ENCODE results near the gene NSG2. TPM values are rescaled to one million over a fixed set of nuclear protein-coding genes. Genes with fewer than 3 reads are reported as not detected.

NSG2 gene
- total RNA-seq, 1 experiment from 2014 or later = not detected

DNA sequence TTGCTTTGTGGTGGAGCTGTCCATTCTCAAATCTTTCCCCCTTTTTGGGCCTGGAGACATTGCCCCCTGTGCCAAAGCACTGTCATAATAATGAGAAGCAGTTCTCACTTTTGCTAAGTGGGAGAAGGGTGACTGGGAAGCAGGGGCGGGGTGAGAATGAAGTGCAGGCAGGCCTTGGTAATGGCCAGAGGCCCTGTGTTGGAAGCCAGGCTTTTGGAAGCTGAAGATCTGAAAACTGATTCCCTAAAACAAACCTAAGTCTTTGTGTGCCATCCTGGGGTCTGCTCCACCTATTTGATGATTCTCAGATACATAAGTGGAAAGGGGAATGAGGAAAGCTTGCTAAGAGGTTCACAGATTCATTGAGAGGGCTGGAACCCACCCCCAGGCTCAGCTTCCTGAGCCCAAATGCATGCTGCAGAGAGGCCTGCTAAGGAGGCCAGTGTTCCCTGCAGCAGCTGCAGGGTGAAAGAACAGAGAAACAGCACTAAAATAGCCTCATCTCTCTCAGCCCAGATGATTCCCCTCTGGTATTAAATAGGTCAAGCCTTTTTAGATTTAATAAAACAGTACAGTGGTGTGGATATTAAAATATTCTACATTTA is 75.0 kb downstream of the NSG2 start:
- H3K56ac ChIP-seq (ENCODE audit: insufficient read length, low read depth, low read length) = no peak overlapping the region
- no peak overlapping the region for H3K9ac ChIP-seq (ENCODE audit: extremely low read depth, insufficient read length, low read length)
- no peak for DNase-seq
- H3T11ph ChIP-seq (ENCODE audit: low read length) = no peak overlapping the region
- Mint-ChIP-seq H3K4me3 (no peak overlapping the region), H3K9me3 (peaks cover 3 to 10% of the 10 kb centered on the region in 2 experiments; a peak in 4 of 5 replicates), H3K27ac (peak overlapping the region in 1 of 3 experiments; percentile 51; a peak in 1 of 7 replicates), H3K4me1 (peaks cover 0 to 6% of the 10 kb centered on the region in 2 experiments; a peak in 1 of 4 replicates), H3K27me3 (ENCODE audit: low read depth) (peaks cover 9% of the 10 kb centered on the region), H3K36me3 (ENCODE audit: insufficient read depth in 1 of 3, low read depth in 3 of 3) (no peaks in the 10 kb centered on the region)
- no peaks in the 10 kb centered on the region for H3K79me2 ChIP-seq (ENCODE audit: insufficient read depth, low read length)
- no peak overlapping the region for H2AK5ac ChIP-seq (ENCODE audit: insufficient read length, low read length)
- H4K8ac ChIP-seq (replicated peaks; ENCODE audit: insufficient read length, low read depth, low read length) = no peak overlapping the region
- no peak overlapping the region for H3K4me2 ChIP-seq (ENCODE audit: insufficient read depth, insufficient read length, low read length)
- H3K14ac ChIP-seq (ENCODE audit: insufficient read depth, low read length) = no peak overlapping the region
- no peaks in the 10 kb centered on the region for H3K4me1 ChIP-seq (ENCODE audit: insufficient read depth, low read length)
- no peak overlapping the region for H4K5ac ChIP-seq (ENCODE audit: insufficient read length, low read depth, low read length)
- no peak overlapping the region for H3K27ac ChIP-seq (ENCODE audit: insufficient read length, low read depth, low read length)
- H3K23me2 ChIP-seq (ENCODE audit: insufficient read length, low read depth, low read length, poor library complexity, severe bottlenecking) = no peaks in the 10 kb centered on the region
- H4K91ac ChIP-seq (ENCODE audit: insufficient read length, low read depth, low read length) = no peak overlapping the region
- no peaks in the 10 kb centered on the region for H3K27me3 ChIP-seq (ENCODE audit: insufficient read depth, low read length)
- H2BK5ac ChIP-seq (ENCODE audit: insufficient read length, low read length) = no peak overlapping the region
- H3K9me3 ChIP-seq (ENCODE audit: control insufficient read depth, low read depth, low read length) = no peaks in the 10 kb centered on the region
- no peaks in the 10 kb centered on the region for H3K79me1 ChIP-seq (ENCODE audit: insufficient read depth, low read depth, low read length, poor library complexity, severe bottlenecking)
- no peak overlapping the region for H3K23ac ChIP-seq (ENCODE audit: insufficient read length, low read depth, low read length)
- H4K20me1 ChIP-seq (ENCODE audit: control insufficient read depth, insufficient read depth, insufficient read length) = no peaks in the 10 kb centered on the region
- TF ChIP-seq, protein P1, sequence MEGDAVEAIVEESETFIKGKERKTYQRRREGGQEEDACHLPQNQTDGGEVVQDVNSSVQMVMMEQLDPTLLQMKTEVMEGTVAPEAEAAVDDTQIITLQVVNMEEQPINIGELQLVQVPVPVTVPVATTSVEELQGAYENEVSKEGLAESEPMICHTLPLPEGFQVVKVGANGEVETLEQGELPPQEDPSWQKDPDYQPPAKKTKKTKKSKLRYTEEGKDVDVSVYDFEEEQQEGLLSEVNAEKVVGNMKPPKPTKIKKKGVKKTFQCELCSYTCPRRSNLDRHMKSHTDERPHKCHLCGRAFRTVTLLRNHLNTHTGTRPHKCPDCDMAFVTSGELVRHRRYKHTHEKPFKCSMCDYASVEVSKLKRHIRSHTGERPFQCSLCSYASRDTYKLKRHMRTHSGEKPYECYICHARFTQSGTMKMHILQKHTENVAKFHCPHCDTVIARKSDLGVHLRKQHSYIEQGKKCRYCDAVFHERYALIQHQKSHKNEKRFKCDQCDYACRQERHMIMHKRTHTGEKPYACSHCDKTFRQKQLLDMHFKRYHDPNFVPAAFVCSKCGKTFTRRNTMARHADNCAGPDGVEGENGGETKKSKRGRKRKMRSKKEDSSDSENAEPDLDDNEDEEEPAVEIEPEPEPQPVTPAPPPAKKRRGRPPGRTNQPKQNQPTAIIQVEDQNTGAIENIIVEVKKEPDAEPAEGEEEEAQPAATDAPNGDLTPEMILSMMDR (conservative IDR thresholded peaks at IDR 0.05) = no peak
- H3K18ac ChIP-seq (ENCODE audit: insufficient read length, low read depth, low read length) = no peak overlapping the region
- H2BK120ac ChIP-seq (ENCODE audit: low read depth, low read length, poor library complexity, severe bottlenecking) = no peak overlapping the region
- H2BK20ac ChIP-seq (ENCODE audit: low read depth, low read length, poor library complexity, severe bottlenecking) = no peak overlapping the region
- H2BK15ac ChIP-seq (ENCODE audit: low read depth, low read length) = no peak overlapping the region; the same call in 1 of the 2 replicates
- no peak overlapping the region for H3K4ac ChIP-seq (ENCODE audit: low read depth, low read length)
- no peak overlapping the region for H2AFZ ChIP-seq (ENCODE audit: low read length)
- no peak overlapping the region for H2BK12ac ChIP-seq (ENCODE audit: insufficient read length, low read depth, low read length)
- no CpG with 5 or more reads among the region's 1 CpG for WGBS (ENCODE audit: extremely low coverage, insufficient read length, low lambda C conversion rate)
